Lower leg skin (tissue), 4 donors: Measurements from ENCODE around the gene PRKCZ. TPM values are rescaled to one million over a fixed set of nuclear protein-coding genes. Genes with fewer than 3 reads are reported as not detected.

Experiments
- DNase-seq, 2 donors: peaks; one replicate each; pipeline ENCODE4 v3.0.0-alpha.2; 2019; ENCODE audit warnings: low spot score in 2 of 2
- H3K4me3 ChIP-seq: fragments of 200-600 bp; sonication (generic); 2 replicates; pipeline ENCODE4 v1.5.1; 2017; ENCODE audit warnings: mild to moderate bottlenecking, low read depth; ENCODE audit not compliant: poor library complexity, severe bottlenecking
- CTCF ChIP-seq, 3 donors: fragments of 450-650 bp; IDR thresholded peaks; one replicate each; pipeline ENCODE4 v1.5.1; 2016; ENCODE audit warnings: antibody characterized with exemption in 3 of 3, mild to moderate bottlenecking in 3 of 3, moderate library complexity in 2 of 3
- POLR2A ChIP-seq, 2 donors: fragments of 450-650 bp; IDR thresholded peaks; one replicate each; pipeline ENCODE4 v1.6.1; 2016 to 2017; ENCODE audit warnings: antibody characterized with exemption in 2 of 2, mild to moderate bottlenecking in 1 of 2, moderate library complexity in 1 of 2
- WGBS, 2 donors: methylation state at CpG; one replicate each; pipeline ENCODE4 v1.1.5; 2018; 5-methylcytosine and 5-hydroxymethylcytosine counted together
- intact Hi-C: fragments of 100-400 bp; cut with DNase I; formaldehyde crosslinking; loops from one replicate; pipeline ENCODE4 v1.15.0; 2023; ENCODE audit warnings: low total_unique reads
- total RNA-seq, 4 donors: library from RNA; depleted of rRNA; stranded (reverse); fragments of >200 nt; gene quantifications; one replicate each; pipeline ENCODE4 v1.1.0, GENCODE V29; 2016

PRKCZ gene
- total RNA-seq, 4 donors from 2014 or later, result 25.9 to 32.2 (median 26.8) TPM

DNA sequence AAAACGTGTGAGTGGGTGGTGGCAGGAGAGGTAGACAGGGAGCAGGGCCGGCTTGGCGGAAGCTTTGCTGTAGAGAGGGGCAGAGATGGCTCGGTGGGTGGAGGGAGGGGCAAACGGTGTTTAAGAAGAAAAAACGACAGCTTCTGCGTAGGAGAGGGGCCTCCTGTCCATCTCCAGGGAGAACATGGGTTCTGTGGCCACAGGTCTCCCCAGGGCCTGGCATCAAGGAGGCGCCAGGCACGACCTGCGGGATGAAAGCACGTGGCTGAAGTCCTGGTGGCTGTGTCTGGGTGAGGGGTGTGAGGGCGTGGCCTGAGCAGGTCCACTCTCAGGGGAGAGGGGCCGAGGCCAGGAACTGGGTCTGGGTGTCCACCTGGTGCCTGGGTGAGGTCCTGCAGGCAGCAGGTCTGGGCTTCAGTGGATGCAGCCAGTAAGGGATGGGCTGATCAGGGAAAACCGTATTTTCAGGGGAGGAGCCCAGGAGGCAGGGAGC is 940 bp upstream of the PRKCZ start:
- 47 to 57% methylated on average over 14 of the region's 14 CpGs for WGBS, 2 donors
- DNase-seq, result no peak
- no peak for TF ChIP-seq CTCF (IDR thresholded peaks at IDR 0.05)
- no peak for TF ChIP-seq POLR2A (IDR thresholded peaks at IDR 0.05)
- intact Hi-C loops, result loop anchor here (5.0 kb wide), 1 partner anchor 92 kb away; no protein-coding TSS in a partner anchor
- no peak overlapping the region for H3K4me3 ChIP-seq

DNA sequence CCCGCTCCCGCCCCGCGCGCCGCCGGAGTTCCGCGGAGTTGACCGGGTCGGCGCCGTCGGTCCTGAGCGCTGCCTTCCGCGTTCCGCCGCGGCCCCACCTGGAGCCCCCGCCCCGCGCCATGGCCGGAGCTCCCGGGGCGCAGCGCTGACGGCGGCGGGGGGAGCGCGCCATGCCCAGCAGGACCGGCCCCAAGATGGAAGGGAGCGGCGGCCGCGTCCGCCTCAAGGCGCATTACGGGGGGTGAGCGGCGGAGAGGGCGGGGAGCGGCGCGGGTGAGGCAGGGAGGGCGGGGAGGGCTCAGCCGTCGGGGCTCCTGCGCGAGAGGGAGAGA is 216 bp downstream of the PRKCZ start:
- peak overlapping the region; percentile 26 for H3K4me3 ChIP-seq
- 0% methylated on average over 8 of the region's 51 CpGs; no CpG with 5 or more reads in 1 of the 2 donors for WGBS, 2 donors
- DNase-seq, result no peak
- intact Hi-C loops, result no loop called here
- TF ChIP-seq POLR2A (IDR thresholded peaks at IDR 0.05) (no peak), CTCF (IDR thresholded peaks at IDR 0.05) (no peak)

DNA sequence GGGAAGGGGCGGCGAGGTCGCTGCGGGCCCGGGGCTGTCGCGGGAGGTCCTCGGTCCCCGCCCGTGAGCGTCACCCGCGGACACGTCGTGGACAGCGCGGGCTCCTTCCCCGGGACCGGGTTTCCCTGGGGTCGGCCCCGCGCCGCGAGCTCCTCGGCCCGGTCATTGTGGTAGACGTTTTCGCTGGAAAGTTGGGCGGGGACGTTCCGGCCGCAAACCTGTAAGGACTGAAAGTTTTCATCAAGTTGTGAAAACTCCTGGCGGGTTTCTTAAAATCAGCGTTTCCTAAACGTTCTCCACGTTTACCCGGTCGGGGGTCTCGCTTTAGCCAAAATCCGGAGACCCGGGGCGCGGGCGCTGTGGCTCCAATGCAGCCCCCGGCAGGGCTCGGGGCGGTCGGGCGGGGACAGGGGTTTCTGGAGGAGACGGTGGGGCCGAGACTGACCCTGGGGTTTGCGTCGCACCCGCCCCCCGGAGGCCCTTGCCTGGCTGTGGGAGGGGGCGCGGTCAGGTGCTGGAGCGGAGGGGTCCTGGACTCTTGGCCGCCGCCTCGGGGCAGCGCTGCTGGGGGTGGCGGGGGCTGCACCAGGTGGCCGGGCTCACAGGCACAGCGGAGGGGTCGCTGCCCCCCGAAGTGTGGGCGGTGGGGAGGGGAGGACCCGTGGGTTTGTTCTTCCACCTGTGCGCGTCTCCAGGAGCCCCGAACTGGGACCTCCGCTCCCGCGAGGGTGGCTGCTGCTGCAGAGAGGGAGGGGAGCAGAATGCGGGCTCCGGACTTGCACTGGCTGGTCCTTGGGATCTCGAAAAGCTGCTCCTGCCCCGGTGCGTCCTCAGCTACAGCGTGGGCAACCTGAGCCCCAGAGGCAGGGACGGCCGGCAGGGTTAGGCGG is 827 bp downstream of the PRKCZ start:
- intact Hi-C loops, result no loop called here
- WGBS, 2 donors, result 13 to 19% methylated on average over 34 to 40 of the region's 84 CpGs
- H3K4me3 ChIP-seq, result peak overlapping the region; percentile 26
- no peak for TF ChIP-seq POLR2A (IDR thresholded peaks at IDR 0.05)
- no peak for TF ChIP-seq CTCF (IDR thresholded peaks at IDR 0.05)
- no peak for DNase-seq

DNA sequence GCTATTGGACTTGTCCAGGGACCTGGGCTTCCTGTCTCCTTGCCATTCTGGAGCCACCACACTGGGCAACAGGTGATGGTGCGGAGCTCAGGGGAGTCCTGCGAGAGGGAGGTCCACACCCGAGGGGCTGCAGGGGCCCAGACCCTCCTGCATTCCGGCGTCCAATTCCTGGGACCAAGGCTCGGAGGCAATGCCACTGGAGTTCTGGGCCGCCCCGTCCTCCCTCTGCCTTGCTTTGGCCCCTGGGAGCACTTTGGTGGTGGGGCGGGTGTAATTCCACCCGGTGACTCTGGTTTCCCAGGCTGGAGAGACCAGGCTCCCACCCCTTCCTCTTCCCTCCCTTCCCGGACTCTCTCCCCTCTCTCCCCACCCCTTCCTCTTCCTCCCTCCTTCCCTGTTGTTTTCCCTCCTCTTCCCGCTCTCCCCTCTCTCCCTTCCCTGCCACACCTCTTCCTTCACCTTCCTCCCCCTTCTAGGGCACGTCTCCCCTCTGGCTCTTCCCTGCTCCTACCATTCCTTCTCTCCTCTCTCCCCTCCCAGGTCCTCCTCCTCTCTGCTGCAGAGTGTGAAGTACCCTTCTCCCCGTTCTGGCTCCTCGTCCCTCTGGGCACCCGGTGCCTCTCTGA is 2.0 kb downstream of the PRKCZ start:
- WGBS, 2 donors, result 63 to 68% methylated on average over 16 of the region's 16 CpGs
- DNase-seq, result no peak
- H3K4me3 ChIP-seq, result no peak overlapping the region
- no peak for TF ChIP-seq POLR2A (IDR thresholded peaks at IDR 0.05)
- TF ChIP-seq CTCF (IDR thresholded peaks at IDR 0.05), result no peak
- intact Hi-C loops, result no loop called here

GRCh38 chr1:2052756-2053155 is 2.5 kb downstream of the PRKCZ start:
- H3K4me3 ChIP-seq, result no peak overlapping the region
- intact Hi-C loops, result no loop called here
- WGBS, 2 donors, result 80 to 84% methylated on average over 10 of the region's 10 CpGs
- no peak for TF ChIP-seq POLR2A (IDR thresholded peaks at IDR 0.05)
- no peak for TF ChIP-seq CTCF (IDR thresholded peaks at IDR 0.05)
- no peak for DNase-seq
